HFF-Myc (cell line): ENCODE data around the gene RUFY3.
"Not testable (repeated sequence)": the region's sequence is repeated elsewhere in the genome, so short reads cannot be mapped to it uniquely, and the experiment has no call there.

Experiments used
- DNase-seq: peaks from one replicate; pipeline ENCODE4 v3.0.0-alpha.2; 2011; ENCODE audit warnings: low read depth; ENCODE audit errors: extremely low read depth
- H3K4me3 ChIP-seq: replicated peaks from 2 replicates; pipeline ENCODE4 v1.5.1; 2011; ENCODE audit warnings: low read depth, mild to moderate bottlenecking, control low read depth, low read length
- CTCF ChIP-seq: IDR thresholded peaks from 2 replicates; pipeline ENCODE4 v1.5.1; 2012; ENCODE audit warnings: mild to moderate bottlenecking, low read depth, low read length, control low read depth; ENCODE audit errors: missing control alignments

The RUFY3 gene

DNA sequence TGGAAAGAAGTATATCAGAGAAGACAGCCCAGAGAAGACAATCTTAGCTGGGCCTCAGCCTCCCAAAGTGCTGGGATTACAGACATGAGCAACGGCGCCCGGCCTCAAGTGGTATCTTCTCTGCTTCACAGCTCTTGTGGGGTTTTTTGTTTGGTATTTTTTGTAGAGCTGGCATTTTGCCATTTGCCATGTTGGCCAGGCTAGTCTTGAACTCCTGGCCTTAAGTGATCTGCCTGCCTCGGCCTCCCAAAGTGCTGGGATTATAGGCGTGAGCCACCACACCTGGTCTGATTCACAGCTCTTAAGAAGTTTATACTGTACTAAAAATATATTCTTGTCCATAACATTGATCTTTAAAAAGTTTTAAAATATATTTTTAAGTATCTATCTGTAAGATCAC is 21.1 kb upstream of the RUFY3 start:
- H3K4me3 ChIP-seq, result no peak overlapping the region
- DNase-seq, result no peak
- TF ChIP-seq CTCF, result no peak

- no peak overlapping the region for H3K4me3 ChIP-seq
- no peak for DNase-seq
- TF ChIP-seq CTCF, result no peak
These were observed 20.5 kb upstream of the RUFY3 start for GRCh38 chr4:70701271-70701670.

GRCh38 chr4:70702592-70702991 is 19.2 kb upstream of the RUFY3 start:
- not testable (repeated sequence) for DNase-seq, H3K4me3 ChIP-seq

GRCh38 chr4:70703619-70704214 is 18.0 kb upstream of the RUFY3 start:
- no peak for TF ChIP-seq CTCF
- DNase-seq, result no peak
- peak overlapping the region; percentile 57 for H3K4me3 ChIP-seq

DNA sequence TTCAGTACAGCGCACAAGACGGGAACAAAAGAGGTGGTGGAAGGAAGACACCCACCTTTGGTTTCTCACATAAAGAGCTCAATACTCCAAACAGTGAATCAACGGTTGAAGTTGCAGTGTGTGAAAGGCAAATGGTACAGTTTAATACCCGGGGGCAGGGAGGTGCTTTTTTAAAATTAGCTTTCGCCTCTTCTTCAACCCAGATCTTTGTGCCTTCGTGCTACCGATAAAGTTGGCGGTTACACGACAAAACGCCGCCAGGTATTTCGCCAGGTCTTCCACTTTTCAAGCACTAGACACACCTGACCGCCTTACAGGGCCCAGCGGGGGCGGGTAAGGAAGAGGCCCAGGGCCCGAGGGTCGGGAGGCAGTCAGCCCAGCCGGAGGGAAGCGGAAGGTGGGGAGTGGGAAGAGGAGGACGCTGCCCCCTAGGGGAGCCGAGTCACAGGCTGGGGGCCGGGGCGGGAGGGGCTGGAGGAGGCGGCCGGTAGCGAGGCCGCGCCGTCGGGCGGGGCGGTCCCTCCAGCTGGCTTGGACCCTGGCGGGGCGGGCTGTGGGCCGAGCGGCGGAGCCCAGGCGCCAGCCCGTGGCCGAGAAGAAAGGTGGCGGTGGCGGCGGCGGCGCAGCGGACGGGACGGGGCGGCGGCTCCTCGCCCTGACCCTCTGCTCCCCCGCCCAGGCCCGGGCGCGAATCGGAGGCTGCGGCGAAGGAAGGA is 17.4 kb upstream of the RUFY3 start:
- peak; percentile 30 for TF ChIP-seq CTCF
- H3K4me3 ChIP-seq, result peak overlapping the region; percentile 57
- DNase-seq, result no peak

DNA sequence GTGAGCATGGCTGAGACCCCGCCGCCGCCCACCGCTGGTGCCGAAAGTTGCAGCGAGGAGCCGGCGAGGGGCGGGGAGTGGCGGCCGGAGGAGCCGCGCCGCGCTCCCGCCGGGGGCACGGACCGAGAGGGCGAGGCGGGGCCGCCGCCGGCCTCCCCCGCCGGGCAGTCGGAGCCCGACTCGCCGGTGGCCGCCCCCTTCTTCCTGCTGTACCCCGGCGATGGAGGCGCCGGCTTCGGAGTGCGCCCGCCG is 16.9 kb upstream of the RUFY3 start:
- no peak for TF ChIP-seq CTCF
- no peak for DNase-seq
- H3K4me3 ChIP-seq, result peak overlapping the region; percentile 57

- H3K4me3 ChIP-seq, result peak overlapping the region; percentile 57
- no peak for DNase-seq
- no peak for TF ChIP-seq CTCF
These were observed 16.4 kb upstream of the RUFY3 start for GRCh38 chr4:70705183-70706043.
